Esophagus (tissue), 2 donors: ENCODE data around the gene ITIH2. TPM values are rescaled to one million over a fixed set of nuclear protein-coding genes. Genes with fewer than 3 reads are reported as not detected.
"Not testable (repeated sequence)": the region's sequence is repeated elsewhere in the genome, so short reads cannot be mapped to it uniquely, and the experiment has no call there.

Experiments
- H3K27ac ChIP-seq, 2 donors: one replicate each; pipeline ENCODE4 v1.5.1; 2013; ENCODE audit warnings: low read depth in 2 of 2, mild to moderate bottlenecking in 2 of 2, inconsistent platforms in 1 of 2, low read length in 1 of 2, moderate library complexity in 1 of 2
- H3K27me3 ChIP-seq, 2 donors: one replicate each; pipeline ENCODE4 v1.6.1; 2013; ENCODE audit warnings: low read length in 2 of 2, control low read depth in 1 of 2, mild to moderate bottlenecking in 1 of 2; ENCODE audit not compliant: insufficient read depth in 2 of 2, control insufficient read depth in 1 of 2
- H3K36me3 ChIP-seq, 2 donors: one replicate each; pipeline ENCODE4 v1.6.1; 2013; ENCODE audit warnings: low read length in 1 of 2; ENCODE audit not compliant: control insufficient read depth in 2 of 2, insufficient read depth in 2 of 2
- H3K4me1 ChIP-seq, 2 donors: one replicate each; pipeline ENCODE4 v1.6.1; 2013; ENCODE audit warnings: low read length in 1 of 2; ENCODE audit not compliant: control insufficient read depth in 2 of 2, insufficient read depth in 2 of 2
- H3K4me3 ChIP-seq, 2 donors: one replicate each; pipeline ENCODE4 v1.5.1; 2013; ENCODE audit warnings: low read length in 2 of 2, mild to moderate bottlenecking in 2 of 2, low read depth in 1 of 2, moderate library complexity in 1 of 2
- H3K9me3 ChIP-seq, 2 donors: one replicate each; pipeline ENCODE4 v1.6.1; 2013; ENCODE audit warnings: mild to moderate bottlenecking in 2 of 2, low read depth in 1 of 2, low read length in 1 of 2, moderate library complexity in 1 of 2; ENCODE audit not compliant: control insufficient read depth in 2 of 2, insufficient read depth in 1 of 2
- WGBS, 2 donors: extraction: QIAGEN DNeasy Blood & Tissue Kit; methylation state at CpG; one replicate each; pipeline ENCODE4 v1.1.7; 2013; 5-methylcytosine and 5-hydroxymethylcytosine counted together
- polyA plus RNA-seq, 2 donors: library from polyadenylated mRNA; stranded (reverse); fragments of 200-250 nt; gene quantifications; one replicate each; pipeline ENCODE4 v1.2.3, GENCODE V29; 2013
- donor health status: healthy with polysubstance abuse.
- donor health status: Bipolar disorder and iron deficiency.

The ITIH2 gene
- polyA plus RNA-seq, 2 donors = not detected

- WGBS, 2 donors = 80 to 82% methylated on average over 10 of the region's 10 CpGs
- no peak overlapping the region for H3K27ac ChIP-seq
- no peaks in the 10 kb centered on the region for H3K9me3 ChIP-seq
- no peak overlapping the region for H3K4me3 ChIP-seq
- H3K27me3 ChIP-seq = peaks cover 0 to 1% of the 10 kb centered on the region in 2 donors
- no peaks in the 10 kb centered on the region for H3K4me1 ChIP-seq
- no peaks in the 10 kb centered on the region for H3K36me3 ChIP-seq
Measured at GRCh38 chr10:7720478-7720877, 17.4 kb downstream of the ITIH2 start.

DNA sequence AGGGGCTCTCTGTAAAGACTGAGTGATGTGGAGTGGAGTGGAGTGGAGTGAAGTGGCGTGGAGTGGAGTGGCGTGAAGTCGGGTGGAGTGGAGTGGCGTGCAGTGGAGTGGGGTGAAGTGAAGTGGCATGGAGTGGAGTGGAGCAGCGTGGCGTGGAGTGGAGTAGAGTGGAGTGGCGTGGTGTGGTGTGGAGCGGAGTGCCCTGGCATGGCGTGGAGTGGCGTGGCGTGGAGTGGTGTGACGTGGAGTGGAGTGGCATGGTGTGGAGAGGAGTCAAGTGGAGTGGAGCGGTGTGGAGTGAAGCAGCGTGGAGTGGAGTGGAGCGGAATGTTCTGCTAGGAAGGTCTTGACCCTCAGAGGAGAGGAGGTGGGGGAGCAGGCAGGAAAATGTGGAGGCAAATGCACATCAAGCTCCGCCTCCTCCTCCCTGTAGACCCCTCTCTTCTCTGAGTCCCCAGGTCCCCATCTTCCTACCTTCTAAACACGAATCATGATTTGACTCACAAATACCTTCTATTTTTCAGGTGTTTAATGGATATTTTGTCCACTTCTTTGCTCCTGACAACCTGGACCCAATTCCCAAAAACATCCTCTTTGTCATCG is 19.9 kb downstream of the ITIH2 start:
- Histone ChIP-seq H3K4me3 (no peak overlapping the region), H3K27me3 (peaks cover 0 to 6% of the 10 kb centered on the region in 2 donors), H3K27ac (no peak overlapping the region), H3K4me1 (no peaks in the 10 kb centered on the region), H3K9me3 (no peaks in the 10 kb centered on the region), H3K36me3 (no peaks in the 10 kb centered on the region)
- 91 to 92% methylated on average over 18 of the region's 18 CpGs for WGBS, 2 donors

DNA sequence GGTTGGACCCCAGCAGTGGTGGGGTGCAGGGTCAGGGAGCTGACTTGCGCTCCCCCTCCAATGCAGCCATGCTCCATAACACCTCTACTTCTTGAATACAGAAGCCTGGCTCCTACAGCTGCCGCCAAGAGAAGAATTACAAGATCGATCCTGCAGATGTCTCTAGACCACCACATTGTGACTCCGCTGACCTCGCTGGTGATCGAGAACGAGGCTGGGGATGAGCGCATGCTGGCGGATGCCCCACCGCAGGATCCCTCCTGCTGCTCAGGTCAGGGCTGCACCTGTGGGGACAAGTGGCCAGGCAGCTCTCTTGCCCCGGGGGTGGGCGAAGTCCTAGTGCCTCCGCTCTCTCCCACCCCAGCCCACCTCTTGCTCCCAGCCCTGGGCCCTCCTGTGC is 31.7 kb downstream of the ITIH2 start:
- H3K9me3 ChIP-seq = no peaks in the 10 kb centered on the region
- WGBS, 2 donors = 88 to 90% methylated on average over 13 of the region's 13 CpGs
- no peak overlapping the region for H3K27ac ChIP-seq
- no peaks in the 10 kb centered on the region for H3K4me1 ChIP-seq
- no peaks in the 10 kb centered on the region for H3K36me3 ChIP-seq
- no peaks in the 10 kb centered on the region for H3K27me3 ChIP-seq
- no peak overlapping the region for H3K4me3 ChIP-seq

GRCh38 chr10:7738536-7739407 is 35.7 kb downstream of the ITIH2 start:
- H3K36me3 ChIP-seq = no peaks in the 10 kb centered on the region
- 74% methylated on average over 20 of the region's 20 CpGs for WGBS, 2 donors
- H3K27ac ChIP-seq = no peak overlapping the region
- no peaks in the 10 kb centered on the region for H3K9me3 ChIP-seq
- no peaks in the 10 kb centered on the region for H3K27me3 ChIP-seq
- H3K4me3 ChIP-seq = no peak overlapping the region
- no peaks in the 10 kb centered on the region for H3K4me1 ChIP-seq

DNA sequence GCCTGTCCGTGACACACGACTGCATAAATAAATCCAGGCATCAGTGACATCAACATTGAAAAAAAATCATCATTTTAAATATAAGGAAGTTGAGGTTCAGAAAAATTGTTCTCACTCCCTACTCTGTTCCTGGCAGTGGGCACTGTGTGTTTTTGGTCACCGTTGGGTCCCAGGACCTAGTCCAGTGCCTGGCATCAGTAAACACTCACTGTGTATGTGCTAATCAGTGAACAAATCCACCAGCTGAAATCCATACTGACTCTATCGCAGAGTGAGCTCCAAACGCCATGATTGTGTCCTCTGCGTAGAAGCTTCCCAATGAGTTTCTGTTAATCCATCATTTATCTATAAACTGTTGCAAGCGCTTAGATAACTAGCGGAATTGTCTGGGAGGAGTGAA is 41.2 kb downstream of the ITIH2 start:
- no peaks in the 10 kb centered on the region for H3K4me1 ChIP-seq
- no peaks in the 10 kb centered on the region for H3K9me3 ChIP-seq
- H3K36me3 ChIP-seq = no peaks in the 10 kb centered on the region
- WGBS, 2 donors = 89% methylated on average over 8 of the region's 8 CpGs
- no peak overlapping the region for H3K4me3 ChIP-seq
- no peaks in the 10 kb centered on the region for H3K27me3 ChIP-seq
- no peak overlapping the region for H3K27ac ChIP-seq

DNA sequence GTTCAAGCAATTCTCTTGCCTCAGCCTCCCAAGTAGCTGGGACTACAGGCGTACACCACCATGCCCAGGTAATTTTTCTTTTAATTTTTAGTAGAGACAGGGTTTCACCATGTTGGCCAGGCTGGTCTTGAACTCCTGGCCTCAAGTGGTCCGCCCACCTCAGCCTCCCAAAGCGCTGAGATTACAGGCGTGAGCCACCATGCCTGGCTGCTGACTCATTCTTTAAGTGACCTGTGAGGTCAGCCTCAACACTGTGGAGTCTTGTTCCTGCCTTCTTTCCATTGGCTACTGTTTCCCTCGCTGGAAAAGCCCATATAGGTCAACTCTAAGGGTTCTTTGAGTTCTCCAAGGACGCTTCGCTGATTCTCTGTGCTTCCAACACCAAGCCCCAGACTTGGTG is 45.5 kb downstream of the ITIH2 start:
- H3K4me1 ChIP-seq, H3K4me3 ChIP-seq, H3K27ac ChIP-seq, H3K36me3 ChIP-seq, H3K9me3 ChIP-seq, H3K27me3 ChIP-seq: not testable (repeated sequence)
- WGBS, 2 donors = 92 to 93% methylated on average over 7 of the region's 7 CpGs

- H3K4me3 ChIP-seq = no peak overlapping the region
Measured at GRCh38 chr10:7750222-7750621, 47.1 kb downstream of the ITIH2 start.

DNA sequence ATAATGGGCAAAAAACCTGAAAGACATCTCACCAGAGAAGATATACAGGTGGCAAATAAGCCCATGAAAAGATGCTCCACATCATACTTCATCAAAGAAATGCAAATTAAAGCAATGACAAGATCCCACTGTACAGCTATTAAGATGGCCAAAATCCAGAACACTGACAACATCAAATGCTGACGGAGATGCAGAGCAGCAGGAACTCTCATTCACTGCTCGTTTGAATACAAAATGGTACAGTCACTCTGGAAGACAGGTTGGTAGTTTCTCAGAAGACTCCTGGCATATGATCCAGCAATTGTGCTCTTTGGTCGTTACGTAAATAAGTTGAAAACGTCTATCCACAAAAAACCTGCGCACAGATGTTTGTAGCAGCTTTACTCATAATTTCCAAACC is 49.1 kb downstream of the ITIH2 start:
- 91 to 94% methylated on average over 6 of the region's 6 CpGs for WGBS, 2 donors
- Histone ChIP-seq H3K27ac (no peak overlapping the region), H3K4me3 (no peak overlapping the region), H3K4me1 (no peaks in the 10 kb centered on the region), H3K27me3 (no peaks in the 10 kb centered on the region), H3K9me3 (no peaks in the 10 kb centered on the region), H3K36me3 (peaks cover 3 to 17% of the 10 kb centered on the region in 2 donors)

More at GRCh38 chr10:7750222-7750621, 47.1 kb downstream of the ITIH2 start:
- Histone ChIP-seq H3K9me3 (no peaks in the 10 kb centered on the region), H3K27me3 (no peaks in the 10 kb centered on the region), H3K27ac (no peak overlapping the region), H3K4me1 (no peaks in the 10 kb centered on the region), H3K36me3 (peaks cover 3 to 14% of the 10 kb centered on the region in 2 donors)
- 91 to 95% methylated on average over 5 of the region's 5 CpGs for WGBS, 2 donors

DNA sequence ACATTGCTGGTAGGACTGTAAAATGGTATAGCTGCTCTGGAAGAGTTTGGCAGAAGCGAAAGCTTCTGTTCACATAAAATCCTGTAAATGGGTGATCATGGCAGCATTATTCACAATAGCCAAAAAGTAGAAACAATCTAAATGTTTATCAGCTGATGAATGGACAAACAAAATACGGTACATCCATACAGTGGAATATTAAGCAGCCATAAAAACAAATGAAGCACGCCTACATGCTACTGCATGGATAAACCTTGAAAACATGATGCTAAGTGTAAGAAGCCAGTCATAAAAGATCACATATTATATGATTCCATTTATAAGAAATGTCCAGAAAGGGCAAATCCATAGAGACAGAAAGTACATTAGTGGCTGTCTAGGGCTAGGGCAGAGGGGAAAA is 52.0 kb downstream of the ITIH2 start:
- WGBS, 2 donors = 97 to 100% methylated on average over 3 of the region's 3 CpGs
- Histone ChIP-seq H3K4me1 (no peaks in the 10 kb centered on the region), H3K9me3 (no peaks in the 10 kb centered on the region), H3K27ac (no peak overlapping the region), H3K4me3 (no peak overlapping the region), H3K27me3 (no peaks in the 10 kb centered on the region), H3K36me3 (peaks cover 3 to 17% of the 10 kb centered on the region in 2 donors)
